ENCODE data around the gene GPR65.
"Not testable (repeated sequence)": the region's sequence is repeated elsewhere in the genome, so short reads cannot be mapped to it uniquely, and the experiment has no call there.

The GPR65 gene

DNA sequence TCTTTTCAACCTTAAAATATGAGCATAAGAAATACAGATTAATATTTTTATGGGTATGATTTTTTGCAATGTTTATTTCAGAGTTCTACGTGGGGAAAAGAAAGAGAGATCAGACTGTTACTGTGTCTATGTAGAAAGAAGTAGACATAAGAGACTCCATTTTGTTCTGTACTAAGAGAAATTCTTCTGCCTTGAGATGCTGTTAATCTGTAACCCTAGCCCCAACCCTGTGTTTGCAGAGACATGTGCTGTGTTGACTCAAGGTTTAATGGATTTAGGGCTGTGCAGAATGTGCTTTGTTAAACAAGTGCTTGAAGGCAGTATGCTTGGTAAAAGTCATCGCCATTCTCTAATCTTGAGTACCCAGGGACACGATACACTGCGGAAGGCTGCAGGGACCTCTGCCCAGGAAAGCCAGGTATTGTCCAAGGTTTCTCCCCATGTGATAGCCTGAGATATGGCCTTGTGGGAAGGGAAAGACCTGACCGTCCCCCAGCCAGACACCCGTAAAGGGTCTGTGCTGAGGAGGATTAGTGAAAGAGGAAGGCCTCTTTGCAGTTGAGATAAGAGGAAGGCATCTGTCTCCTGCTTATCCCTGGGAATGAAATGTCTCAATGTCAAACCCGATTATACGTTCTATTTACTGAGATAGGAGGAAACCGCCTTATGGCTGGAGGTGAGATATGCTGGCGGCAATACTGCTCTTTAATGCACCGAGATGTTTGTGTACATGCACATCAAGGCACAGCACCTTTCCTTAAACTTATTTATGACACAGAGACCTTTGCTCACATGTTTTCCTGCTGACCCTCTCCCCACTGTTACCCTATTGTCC lies 19.5 kb downstream of the GPR65 start:
- WGBS (ENCODE audit: insufficient coverage), result 81% methylated on average over 8 of the region's 11 CpGs
- POLR2A ChIA-PET; H3K4me3 ChIP-seq (ENCODE audit: control insufficient read depth in 1 of 7, extremely low read depth in 1 of 7, insufficient read depth in 4 of 7, low read depth in 2 of 7, low read length in 6 of 7); H3K36me3 ChIP-seq (ENCODE audit: control insufficient read depth in 4 of 4, insufficient read depth in 4 of 4, low read length in 3 of 4); H3K9me3 ChIP-seq (ENCODE audit: control extremely low read depth in 1 of 5, control insufficient read depth in 4 of 5, insufficient read depth in 2 of 5, low read depth in 1 of 5, low read length in 4 of 5); H3K27me3 ChIP-seq (replicated peaks in 2 of 5; ENCODE audit: control insufficient read depth in 4 of 5, insufficient read depth in 5 of 5, low read length in 4 of 5); CTCF ChIA-PET; H3K27ac ChIP-seq (ENCODE audit: insufficient read depth in 1 of 2, low read depth in 1 of 2, low read length in 2 of 2, poor library complexity in 1 of 2, severe bottlenecking in 2 of 2): not testable (repeated sequence)
- peak in 2 of 3 donors; percentile 25 to 48 for DNase-seq
- H3K4me1 ChIP-seq (ENCODE audit: control extremely low read depth in 1 of 4, control insufficient read depth in 4 of 4, insufficient read depth in 4 of 4, low read length in 3 of 4), result peaks cover 0 to 17% (median 5%) of the 10 kb centered on the region in 4 experiments

DNA sequence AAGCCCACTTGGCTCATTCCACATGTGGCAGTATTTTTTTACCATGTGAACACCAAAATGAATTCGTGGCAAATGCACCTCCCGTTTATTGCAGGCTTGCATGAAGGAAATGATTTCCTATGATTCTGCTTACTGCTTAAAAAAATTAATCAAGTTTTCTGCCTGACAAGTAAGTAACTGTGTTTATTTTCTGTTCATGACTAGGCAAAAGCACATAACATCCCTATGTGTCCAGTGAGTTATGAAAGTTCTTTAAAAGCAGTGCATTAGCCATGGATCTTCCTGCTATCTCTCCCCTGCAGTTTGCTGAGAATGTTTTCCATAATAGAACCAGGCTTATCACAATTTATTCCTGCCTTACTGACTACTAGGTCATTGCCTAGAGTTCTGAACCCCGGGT lies 20.4 kb downstream of the GPR65 start:
- Histone ChIP-seq H3K27ac (ENCODE audit: insufficient read depth in 1 of 2, low read depth in 1 of 2, low read length in 2 of 2, poor library complexity in 1 of 2, severe bottlenecking in 2 of 2) (no peak overlapping the region), H3K9me3 (ENCODE audit: control extremely low read depth in 1 of 5, control insufficient read depth in 4 of 5, insufficient read depth in 2 of 5, low read depth in 1 of 5, low read length in 4 of 5) (no peaks in the 10 kb centered on the region), H3K4me3 (ENCODE audit: control insufficient read depth in 1 of 7, extremely low read depth in 1 of 7, insufficient read depth in 4 of 7, low read depth in 2 of 7, low read length in 6 of 7) (no peak overlapping the region), H3K4me1 (ENCODE audit: control extremely low read depth in 1 of 4, control insufficient read depth in 4 of 4, insufficient read depth in 4 of 4, low read length in 3 of 4) (peaks cover 0 to 23% (median 5%) of the 10 kb centered on the region in 4 experiments), H3K36me3 (ENCODE audit: control insufficient read depth in 4 of 4, insufficient read depth in 4 of 4, low read length in 3 of 4) (no peaks in the 10 kb centered on the region), H3K27me3 (replicated peaks in 2 of 5; ENCODE audit: control insufficient read depth in 4 of 5, insufficient read depth in 5 of 5, low read length in 4 of 5) (no peaks in the 10 kb centered on the region)
- DNase-seq, result no peak
- CTCF ChIA-PET, result no interaction called here
- 70% methylated on average over 2 of the region's 3 CpGs for WGBS (ENCODE audit: insufficient coverage)
- POLR2A ChIA-PET, result no interaction called here

DNA sequence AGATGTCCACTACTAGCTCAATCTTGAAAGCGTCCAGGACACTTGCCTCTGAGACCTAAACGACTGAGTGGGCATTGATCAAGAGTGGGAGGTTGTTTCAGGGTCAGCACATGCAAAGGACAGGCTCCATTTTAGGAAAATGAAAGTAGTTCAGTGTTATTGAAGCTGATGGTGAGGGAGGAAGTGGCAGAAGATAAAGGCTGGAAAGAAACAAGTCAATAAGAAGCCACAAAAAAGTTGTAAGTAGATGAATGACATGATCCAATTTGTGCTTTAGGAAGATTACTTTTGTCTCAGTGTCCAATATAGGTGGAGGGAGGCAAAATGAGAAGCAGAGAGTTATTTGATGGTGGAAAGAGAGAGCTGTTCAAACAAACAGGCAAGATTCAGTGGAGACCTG lies 22.0 kb downstream of the GPR65 start:
- H3K27me3 ChIP-seq (replicated peaks in 2 of 5; ENCODE audit: control insufficient read depth in 4 of 5, insufficient read depth in 5 of 5, low read length in 4 of 5), result no peaks in the 10 kb centered on the region
- DNase-seq, result no peak
- H3K4me3 ChIP-seq (ENCODE audit: control insufficient read depth in 1 of 7, extremely low read depth in 1 of 7, insufficient read depth in 4 of 7, low read depth in 2 of 7, low read length in 6 of 7), result no peak overlapping the region
- ChIA-PET POLR2A (no interaction called here), CTCF (no interaction called here)
- peaks cover 0 to 23% (median 5%) of the 10 kb centered on the region in 4 experiments for H3K4me1 ChIP-seq (ENCODE audit: control extremely low read depth in 1 of 4, control insufficient read depth in 4 of 4, insufficient read depth in 4 of 4, low read length in 3 of 4)
- H3K9me3 ChIP-seq (ENCODE audit: control extremely low read depth in 1 of 5, control insufficient read depth in 4 of 5, insufficient read depth in 2 of 5, low read depth in 1 of 5, low read length in 4 of 5), result no peaks in the 10 kb centered on the region
- H3K36me3 ChIP-seq (ENCODE audit: control insufficient read depth in 4 of 4, insufficient read depth in 4 of 4, low read length in 3 of 4), result no peaks in the 10 kb centered on the region
- 88% methylated on average over 1 of the region's 2 CpGs for WGBS (ENCODE audit: insufficient coverage)
- H3K27ac ChIP-seq (ENCODE audit: insufficient read depth in 1 of 2, low read depth in 1 of 2, low read length in 2 of 2, poor library complexity in 1 of 2, severe bottlenecking in 2 of 2), result no peak overlapping the region

DNA sequence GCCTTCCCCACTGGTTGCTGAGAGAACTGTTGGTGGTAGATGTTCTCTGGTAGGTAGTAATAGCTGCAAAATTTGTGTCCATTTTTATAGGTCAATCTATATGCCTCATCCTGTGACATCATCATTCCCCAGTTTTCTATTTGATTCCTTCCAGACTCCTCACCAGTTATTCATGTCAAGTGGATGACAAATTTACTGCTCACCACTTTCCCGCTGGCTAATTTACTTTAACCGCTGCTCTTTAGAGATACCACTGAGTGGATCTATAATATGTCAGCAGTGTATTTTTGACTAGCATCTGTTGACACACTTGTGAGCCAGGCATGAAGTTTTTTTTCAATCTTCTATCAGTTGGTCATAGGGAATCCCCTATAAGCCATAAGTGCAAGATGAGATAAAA lies 24.6 kb downstream of the GPR65 start:
- H3K4me1 ChIP-seq (ENCODE audit: control extremely low read depth in 1 of 4, control insufficient read depth in 4 of 4, insufficient read depth in 4 of 4, low read length in 3 of 4), result peaks cover 0 to 14% (median 0%) of the 10 kb centered on the region in 4 experiments
- CTCF ChIA-PET, result interaction anchor here (1.2 kb wide), 1 partner anchor 13 kb away, joined by 3 read pairs; no protein-coding TSS in a partner anchor
- H3K9me3 ChIP-seq (ENCODE audit: control extremely low read depth in 1 of 5, control insufficient read depth in 4 of 5, insufficient read depth in 2 of 5, low read depth in 1 of 5, low read length in 4 of 5), result no peaks in the 10 kb centered on the region
- peaks cover 0 to under 1% (median 0%) of the 10 kb centered on the region in 5 experiments for H3K27me3 ChIP-seq (replicated peaks in 2 of 5; ENCODE audit: control insufficient read depth in 4 of 5, insufficient read depth in 5 of 5, low read length in 4 of 5)
- 100% methylated on average over 1 of the region's 2 CpGs for WGBS (ENCODE audit: insufficient coverage)
- POLR2A ChIA-PET, result no interaction called here
- H3K4me3 ChIP-seq (ENCODE audit: control insufficient read depth in 1 of 7, extremely low read depth in 1 of 7, insufficient read depth in 4 of 7, low read depth in 2 of 7, low read length in 6 of 7), result no peak overlapping the region
- H3K27ac ChIP-seq (ENCODE audit: insufficient read depth in 1 of 2, low read depth in 1 of 2, low read length in 2 of 2, poor library complexity in 1 of 2, severe bottlenecking in 2 of 2), result no peak overlapping the region
- no peak for DNase-seq
- no peaks in the 10 kb centered on the region for H3K36me3 ChIP-seq (ENCODE audit: control insufficient read depth in 4 of 4, insufficient read depth in 4 of 4, low read length in 3 of 4)

DNA sequence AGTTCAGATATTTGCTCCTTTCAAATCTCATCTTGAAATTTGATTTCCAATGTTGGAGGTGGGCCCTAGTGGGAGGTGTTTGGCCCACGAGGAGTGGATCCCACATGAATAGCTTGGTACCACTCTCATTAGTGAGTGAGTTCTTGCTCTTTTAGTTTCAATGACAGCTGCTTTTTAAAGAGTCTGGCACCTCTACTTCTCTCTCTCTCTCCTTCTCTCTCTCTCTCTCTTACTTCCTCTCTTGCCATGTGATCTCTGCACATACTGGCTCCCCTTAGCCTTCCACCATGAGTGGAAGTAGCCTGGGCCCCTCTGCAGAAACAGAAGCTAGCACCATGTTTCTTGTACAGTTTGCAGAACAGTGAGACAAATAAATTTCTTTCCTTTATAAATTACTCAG lies 25.1 kb downstream of the GPR65 start:
- H3K36me3 ChIP-seq (ENCODE audit: control insufficient read depth in 4 of 4, insufficient read depth in 4 of 4, low read length in 3 of 4), result no peaks in the 10 kb centered on the region
- no peak overlapping the region for H3K27ac ChIP-seq (ENCODE audit: insufficient read depth in 1 of 2, low read depth in 1 of 2, low read length in 2 of 2, poor library complexity in 1 of 2, severe bottlenecking in 2 of 2)
- H3K9me3 ChIP-seq (ENCODE audit: control extremely low read depth in 1 of 5, control insufficient read depth in 4 of 5, insufficient read depth in 2 of 5, low read depth in 1 of 5, low read length in 4 of 5), result no peaks in the 10 kb centered on the region
- ChIA-PET POLR2A (no interaction called here), CTCF (interaction anchor here (1.2 to 1.6 kb wide), 2 partner anchors 12 to 14 kb away, joined by 3 read pairs; no protein-coding TSS in a partner anchor)
- peaks cover 0 to 14% (median 0%) of the 10 kb centered on the region in 4 experiments for H3K4me1 ChIP-seq (ENCODE audit: control extremely low read depth in 1 of 4, control insufficient read depth in 4 of 4, insufficient read depth in 4 of 4, low read length in 3 of 4)
- no CpG with 5 or more reads among the region's 1 CpG for WGBS (ENCODE audit: insufficient coverage)
- DNase-seq, result peak in 2 of 3 donors; percentile 21 to 42
- H3K27me3 ChIP-seq (replicated peaks in 2 of 5; ENCODE audit: control insufficient read depth in 4 of 5, insufficient read depth in 5 of 5, low read length in 4 of 5), result peaks cover 0 to 2% (median 0%) of the 10 kb centered on the region in 5 experiments
- no peak overlapping the region for H3K4me3 ChIP-seq (ENCODE audit: control insufficient read depth in 1 of 7, extremely low read depth in 1 of 7, insufficient read depth in 4 of 7, low read depth in 2 of 7, low read length in 6 of 7)

DNA sequence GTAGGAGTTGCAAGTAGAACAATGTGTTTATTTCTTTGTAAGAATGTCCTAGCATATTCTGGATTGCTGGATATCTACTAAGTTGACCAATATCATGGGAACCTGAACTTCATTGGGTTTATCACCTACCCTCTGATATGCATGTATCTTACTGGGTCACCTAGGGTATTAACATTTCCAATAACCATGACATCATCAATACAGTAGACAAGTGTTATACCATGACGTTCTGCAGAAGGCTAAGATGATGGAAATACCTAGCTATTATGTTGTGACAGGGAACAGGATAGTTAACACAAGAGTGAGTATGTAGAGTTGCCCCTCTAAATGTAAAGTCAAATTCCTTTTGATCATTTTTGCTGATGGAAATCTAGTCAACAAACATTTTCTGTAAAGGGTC lies 26.0 kb downstream of the GPR65 start:
- Histone ChIP-seq H3K27ac (ENCODE audit: insufficient read depth in 1 of 2, low read depth in 1 of 2, low read length in 2 of 2, poor library complexity in 1 of 2, severe bottlenecking in 2 of 2) (no peak overlapping the region), H3K4me3 (ENCODE audit: control insufficient read depth in 1 of 7, extremely low read depth in 1 of 7, insufficient read depth in 4 of 7, low read depth in 2 of 7, low read length in 6 of 7) (no peak overlapping the region), H3K27me3 (replicated peaks in 2 of 5; ENCODE audit: control insufficient read depth in 4 of 5, insufficient read depth in 5 of 5, low read length in 4 of 5) (peaks cover 0 to 2% (median 0%) of the 10 kb centered on the region in 5 experiments), H3K36me3 (ENCODE audit: control insufficient read depth in 4 of 4, insufficient read depth in 4 of 4, low read length in 3 of 4) (no peaks in the 10 kb centered on the region), H3K4me1 (ENCODE audit: control extremely low read depth in 1 of 4, control insufficient read depth in 4 of 4, insufficient read depth in 4 of 4, low read length in 3 of 4) (peaks cover 0 to 14% (median 0%) of the 10 kb centered on the region in 4 experiments), H3K9me3 (ENCODE audit: control extremely low read depth in 1 of 5, control insufficient read depth in 4 of 5, insufficient read depth in 2 of 5, low read depth in 1 of 5, low read length in 4 of 5) (no peaks in the 10 kb centered on the region)
- ChIA-PET POLR2A (no interaction called here), CTCF (interaction anchor here (1.6 kb wide), 1 partner anchor 13 kb away, joined by 3 read pairs; no protein-coding TSS in a partner anchor)
- no peak for DNase-seq
- WGBS (ENCODE audit: insufficient coverage), result 100% methylated on average over 1 of the region's 1 CpG

DNA sequence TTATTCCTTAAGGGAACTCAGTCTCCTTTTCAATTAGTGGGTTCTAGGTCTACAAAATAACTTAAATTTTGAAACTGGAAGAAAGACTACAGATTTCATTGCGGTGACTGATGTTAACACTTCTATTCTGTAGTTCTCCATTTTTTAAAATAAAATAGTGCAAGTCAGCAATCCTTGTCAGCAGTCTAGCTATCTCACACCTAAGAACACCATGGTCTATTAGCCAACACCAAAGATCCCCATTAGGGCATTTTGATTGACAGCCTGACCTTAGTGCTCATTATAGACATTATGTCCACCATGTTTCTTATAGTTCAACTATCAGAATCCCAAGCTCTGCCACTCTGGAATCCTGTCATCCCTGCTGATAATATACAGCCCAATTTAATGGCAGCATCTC lies 27.4 kb downstream of the GPR65 start:
- WGBS (ENCODE audit: insufficient coverage), result 60% methylated on average over 1 of the region's 1 CpG
- H3K27me3 ChIP-seq (replicated peaks in 2 of 5; ENCODE audit: control insufficient read depth in 4 of 5, insufficient read depth in 5 of 5, low read length in 4 of 5), result peaks cover 0 to 7% (median 0%) of the 10 kb centered on the region in 5 experiments
- H3K36me3 ChIP-seq (ENCODE audit: control insufficient read depth in 4 of 4, insufficient read depth in 4 of 4, low read length in 3 of 4), result no peaks in the 10 kb centered on the region
- peaks cover 0 to 6% (median 0%) of the 10 kb centered on the region in 4 experiments for H3K4me1 ChIP-seq (ENCODE audit: control extremely low read depth in 1 of 4, control insufficient read depth in 4 of 4, insufficient read depth in 4 of 4, low read length in 3 of 4)
- H3K27ac ChIP-seq (ENCODE audit: insufficient read depth in 1 of 2, low read depth in 1 of 2, low read length in 2 of 2, poor library complexity in 1 of 2, severe bottlenecking in 2 of 2), result no peak overlapping the region
- ChIA-PET POLR2A (no interaction called here), CTCF (interaction anchor here (0.6 kb wide), 1 partner anchor 240 kb away, joined by 3 read pairs; no protein-coding TSS in a partner anchor)
- no peaks in the 10 kb centered on the region for H3K9me3 ChIP-seq (ENCODE audit: control extremely low read depth in 1 of 5, control insufficient read depth in 4 of 5, insufficient read depth in 2 of 5, low read depth in 1 of 5, low read length in 4 of 5)
- H3K4me3 ChIP-seq (ENCODE audit: control insufficient read depth in 1 of 7, extremely low read depth in 1 of 7, insufficient read depth in 4 of 7, low read depth in 2 of 7, low read length in 6 of 7), result no peak overlapping the region
- no peak for DNase-seq
